Coronary artery (tissue), 2 donors: Measurements from ENCODE around the gene TAPBP.
A peak's percentile ranks its signal among the peaks of the same experiment; 100 is the strongest.
"Not testable (repeated sequence)": the region's sequence is repeated elsewhere in the genome, so short reads cannot be mapped to it uniquely, and the experiment has no call there.

Experiments used
- DNase-seq: peaks from one replicate; pipeline ENCODE4 v3.0.0-alpha.2; 2017; ENCODE audit warnings: low spot score
- H3K27ac ChIP-seq, 2 donors: fragments of 200-600 bp; sonication (generic); one replicate each; pipeline ENCODE4 v1.5.1; 2016 to 2019
- H3K4me3 ChIP-seq: fragments of 200-600 bp; sonication (generic); 2 replicates; pipeline ENCODE4 v1.5.1; 2016; ENCODE audit warnings: mild to moderate bottlenecking, moderate library complexity
- CTCF ChIP-seq: fragments of 200-600 bp; sonication (generic); IDR thresholded peaks from one replicate; pipeline ENCODE4 v1.5.1; 2019; ENCODE audit warnings: antibody characterized with exemption

Gene TAPBP

GRCh38 chr6:33277663-33278391 is 36.1 kb downstream of the TAPBP start:
- no peak for DNase-seq
- Histone ChIP-seq H3K4me3 (peak overlapping the region; percentile 84), H3K27ac (peak overlapping the region; percentile 83 to 93)
- no peak for TF ChIP-seq CTCF

- Histone ChIP-seq H3K4me3 (peak within 1 kb of the TSS; percentile 84), H3K27ac (peak within 1 kb of the TSS; percentile 83 to 93)
- DNase-seq = peak; percentile 83
- peak; percentile 26 for TF ChIP-seq CTCF
Measured at GRCh38 chr6:33276864-33277662, 36.8 kb downstream of the TAPBP start, which contains the start of gene B3GALT4. Gene B3GALT4 (plus strand): TSS chr6:33277123. CDS start chr6:33277420, 297 bp downstream.

- Histone ChIP-seq H3K27ac (peak overlapping the region; percentile 83 to 93), H3K4me3 (peak overlapping the region; percentile 84)
- DNase-seq = no peak
- no peak for TF ChIP-seq CTCF
Measured at GRCh38 chr6:33276581-33276863, 37.4 kb downstream of the TAPBP start.

GRCh38 chr6:33275795-33276580 is 37.9 kb downstream of the TAPBP start:
- peak overlapping the region; percentile 83 to 93 for H3K27ac ChIP-seq

GRCh38 chr6:33273924-33274902 is 39.7 kb downstream of the TAPBP start:
- Histone ChIP-seq H3K4me3 (peak overlapping the region; percentile 90), H3K27ac (no peak overlapping the region)
- no peak for DNase-seq
- no peak for TF ChIP-seq CTCF

More at GRCh38 chr6:33275795-33276580, 37.9 kb downstream of the TAPBP start:
- peak overlapping the region; percentile 84 for H3K4me3 ChIP-seq
- DNase-seq = not testable (repeated sequence)

- TF ChIP-seq CTCF = no peak
- Histone ChIP-seq H3K4me3 (peak overlapping the region; percentile 90), H3K27ac (no peak overlapping the region)
- DNase-seq = no peak
Measured at GRCh38 chr6:33273129-33273923, 40.6 kb downstream of the TAPBP start.
